Measurements from ENCODE around the gene AADACL4.

GRCh38 chr1:12715896-12716437, 72.1 kb downstream of the AADACL4 start, which contains the start of gene AADACL3:
- TF ChIP-seq POLR2A (IDR thresholded peaks at IDR 0.05), result no peak
- no peak for TF ChIP-seq POLR2AphosphoS5 (IDR thresholded peaks at IDR 0.05)
- no peak for TF ChIP-seq CTCF (IDR thresholded peaks at IDR 0.05)

Data from gastroesophageal sphincter (tissue), 3 donors.